ENCODE measurements around the gene GOLGA6L7.
"Not testable (repeated sequence)": the region's sequence is repeated elsewhere in the genome, so short reads cannot be mapped to it uniquely, and the experiment has no call there.

The GOLGA6L7 gene

GRCh38 chr15:28884151-28884940, 35.9 kb upstream of the GOLGA6L7 start:
- no peak for DNase-seq

DNA sequence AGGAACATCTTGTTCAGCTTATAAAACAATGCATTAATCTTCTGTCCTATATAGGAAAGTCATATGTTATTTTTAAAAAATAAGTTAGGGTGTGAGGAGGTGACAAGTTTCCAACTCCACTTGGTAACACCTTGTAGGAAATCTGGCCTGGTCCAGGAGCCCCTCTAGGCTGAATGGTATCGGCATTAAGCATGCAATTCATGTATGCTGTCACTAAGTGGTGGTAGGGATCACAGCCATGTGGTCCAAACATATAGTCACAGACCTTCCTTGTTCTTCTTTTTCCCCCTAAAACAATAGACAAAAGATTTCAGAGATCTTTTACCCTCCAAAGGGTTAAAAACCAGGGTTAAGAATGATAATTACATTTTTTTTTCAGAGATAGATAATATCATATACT, 33.2 kb upstream of the GOLGA6L7 start:
- DNase-seq: no peak

GRCh38 chr15:28881170-28881569, 32.7 kb upstream of the GOLGA6L7 start:
- no peak for DNase-seq

DNA sequence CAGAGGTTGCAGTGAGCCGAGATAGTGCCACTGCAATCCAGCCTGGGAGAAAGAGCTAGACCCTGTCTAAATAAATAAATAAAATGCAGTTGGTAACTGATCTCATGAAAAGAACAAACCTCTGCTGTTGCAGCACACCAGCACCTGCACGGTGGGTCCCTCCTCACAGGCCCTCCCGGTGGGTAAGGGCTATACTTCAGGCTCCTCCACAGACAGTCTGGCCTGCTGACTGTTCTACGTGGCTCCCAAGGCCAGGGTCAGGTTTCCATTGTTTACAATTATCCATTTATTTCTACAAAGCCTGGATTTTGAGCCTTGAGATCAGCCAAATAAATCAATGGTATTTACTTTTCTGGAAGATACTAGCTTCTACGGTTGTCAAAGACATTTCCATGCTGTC, 32.2 kb upstream of the GOLGA6L7 start:
- no peak for DNase-seq

DNA sequence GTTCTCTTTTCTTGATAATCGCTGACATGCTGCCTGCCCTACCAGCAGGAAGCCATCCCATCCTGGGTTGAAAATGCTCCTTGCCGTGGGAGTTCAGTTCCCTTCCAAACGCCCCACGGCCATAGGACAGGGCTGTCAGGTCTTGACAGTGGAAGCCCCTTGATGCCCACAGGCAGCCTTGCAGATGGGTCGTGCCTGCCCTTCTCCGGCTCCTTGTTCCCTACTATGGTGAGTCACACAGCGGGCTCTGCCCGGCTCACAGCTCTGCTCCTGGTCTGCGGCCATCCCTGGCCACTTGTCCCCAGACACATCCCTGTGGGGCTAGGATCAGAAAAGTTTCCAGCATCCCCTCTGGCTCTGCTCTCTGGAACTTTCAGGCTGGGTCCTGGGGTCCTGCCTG, 31.1 kb upstream of the GOLGA6L7 start:
- DNase-seq: no peak

- DNase-seq: no peak
Measured at GRCh38 chr15:28878209-28878608, 29.8 kb upstream of the GOLGA6L7 start.

- DNase-seq: no peak
Measured at GRCh38 chr15:28876845-28877185, 28.4 kb upstream of the GOLGA6L7 start.

DNA sequence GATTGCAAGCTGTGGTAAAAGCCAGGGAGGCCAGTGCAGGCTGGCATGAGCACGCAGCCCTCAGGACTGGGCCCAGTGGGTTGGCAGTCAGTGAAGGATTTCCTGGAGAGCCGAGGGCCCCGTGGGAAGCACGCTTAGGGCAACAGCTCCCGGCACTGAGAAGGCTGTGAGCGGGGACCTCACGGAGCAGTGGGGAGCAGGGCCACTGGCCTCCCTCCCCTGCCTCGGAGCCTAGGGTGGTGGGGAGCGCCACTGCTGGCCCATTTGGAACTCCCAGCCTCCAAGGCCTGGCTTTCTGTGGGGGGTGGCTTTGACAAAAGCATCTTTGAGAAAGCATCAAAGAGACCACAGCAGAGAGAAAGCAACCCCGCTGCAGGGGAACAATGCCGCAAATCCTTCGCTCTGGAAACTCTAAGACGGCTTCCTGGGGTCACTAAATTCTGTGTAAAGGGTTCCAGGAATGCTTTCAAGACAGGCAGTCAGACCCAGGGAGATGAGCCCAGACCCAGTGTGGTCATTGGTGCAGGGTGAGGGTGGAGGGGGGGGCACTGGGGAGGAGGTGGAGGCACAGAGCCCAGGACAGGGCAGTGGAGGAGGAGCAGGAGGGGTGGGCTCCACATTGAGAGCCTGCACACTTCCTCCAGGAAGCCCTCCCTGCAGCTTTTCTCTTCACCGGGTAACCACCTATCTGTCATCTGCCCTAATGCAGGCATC, 27.8 kb upstream of the GOLGA6L7 start:
- no peak for DNase-seq

GRCh38 chr15:28875461-28876000, 27.1 kb upstream of the GOLGA6L7 start:
- no peak for DNase-seq

DNA sequence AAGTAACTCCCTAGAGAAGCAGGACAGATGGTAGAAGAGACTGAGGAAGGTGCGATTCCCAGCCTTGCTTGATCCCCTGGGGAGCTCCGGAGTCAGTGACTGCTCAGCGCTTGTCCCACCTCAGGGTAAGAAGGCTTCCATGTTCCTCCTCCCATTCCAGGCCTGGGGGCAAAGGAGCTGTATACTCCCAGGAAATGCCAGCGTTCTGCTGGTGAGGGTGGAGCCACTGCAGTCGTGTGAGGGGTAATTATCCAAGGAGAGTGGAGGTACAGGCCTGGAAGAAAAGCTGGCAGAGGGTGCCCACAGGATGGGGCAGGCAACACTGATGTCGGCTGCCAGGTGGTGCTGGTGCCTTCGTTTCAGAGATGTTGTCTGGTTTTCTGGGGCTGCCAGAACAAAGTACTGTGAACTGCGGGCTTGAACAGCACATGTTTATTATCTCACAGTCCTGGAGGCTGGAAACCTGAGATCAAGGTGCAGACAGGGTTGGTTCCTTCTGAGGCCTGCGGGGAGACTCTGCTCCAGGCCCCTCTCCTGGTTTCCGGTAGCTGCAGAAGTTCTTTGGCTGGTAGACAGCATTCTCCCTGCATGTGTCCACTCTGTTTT, 25.2 kb upstream of the GOLGA6L7 start:
- no peak for DNase-seq

DNA sequence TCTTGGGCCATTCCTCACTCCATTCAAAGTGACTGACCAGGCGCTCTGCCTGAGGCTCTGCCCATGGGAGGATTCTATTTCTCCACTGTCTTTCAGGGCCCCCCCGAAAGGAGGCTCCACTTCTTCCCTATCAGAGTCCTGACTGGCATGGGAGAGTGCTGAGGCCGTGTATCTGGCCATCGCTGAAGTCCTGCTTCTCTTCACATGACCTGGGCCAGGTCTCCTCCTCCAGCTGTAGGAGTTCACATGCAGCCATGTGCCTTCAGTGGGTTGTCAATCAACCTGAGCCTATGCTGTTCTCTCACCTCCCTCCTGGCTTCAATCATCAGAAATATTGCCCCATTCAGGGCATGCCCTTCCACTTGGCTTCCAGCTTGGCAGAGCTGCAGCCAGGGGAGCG, 24.6 kb upstream of the GOLGA6L7 start:
- DNase-seq: no peak

DNA sequence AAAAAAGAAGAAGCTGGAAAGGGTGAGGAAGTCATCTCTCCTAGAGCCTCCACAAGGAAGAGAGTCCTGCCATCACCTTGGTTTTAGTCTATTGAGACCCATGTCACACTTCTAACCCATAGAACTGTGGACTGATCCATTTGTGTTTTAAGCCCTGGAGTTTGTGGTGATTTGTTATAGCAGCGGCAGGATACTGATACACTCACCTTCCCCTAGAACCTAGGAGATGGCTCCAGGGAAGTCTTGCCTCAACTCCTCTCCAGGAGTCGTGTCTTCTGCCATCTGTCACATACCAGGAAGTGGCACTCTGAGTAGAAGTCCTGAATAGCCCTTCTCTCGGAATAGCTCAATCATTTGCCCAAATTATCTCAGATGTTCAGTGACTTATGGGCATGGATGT, 22.7 kb upstream of the GOLGA6L7 start:
- no peak for DNase-seq

DNA sequence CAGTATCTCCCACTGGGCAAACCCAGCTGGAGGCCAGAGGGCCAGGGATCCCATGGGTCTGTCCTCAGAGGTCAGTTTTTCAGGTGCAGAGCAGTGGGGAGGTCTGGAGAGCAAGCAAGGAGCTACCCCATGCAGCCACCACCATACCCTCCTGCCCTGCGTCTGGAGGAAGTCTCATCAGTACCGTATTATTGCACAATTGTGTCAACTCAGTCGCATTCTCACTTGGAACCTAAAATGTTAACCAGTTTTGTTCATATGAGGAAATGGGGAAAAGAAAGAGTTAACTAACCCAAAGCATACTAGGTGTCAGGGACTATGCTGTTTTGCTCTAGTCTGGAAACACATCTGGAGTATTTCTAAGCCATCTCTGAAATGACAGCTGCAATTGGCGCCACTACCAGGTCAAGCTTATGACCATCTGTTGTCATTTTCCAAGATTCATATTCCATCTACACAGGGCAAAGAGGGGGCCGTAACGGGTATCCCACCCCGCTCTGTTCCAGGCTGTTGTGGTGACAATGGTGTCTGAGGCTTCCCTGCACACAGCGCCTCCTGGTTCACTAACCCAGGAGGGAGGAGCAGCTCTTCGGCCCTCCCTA, 20.4 kb upstream of the GOLGA6L7 start:
- no peak for DNase-seq

DNA sequence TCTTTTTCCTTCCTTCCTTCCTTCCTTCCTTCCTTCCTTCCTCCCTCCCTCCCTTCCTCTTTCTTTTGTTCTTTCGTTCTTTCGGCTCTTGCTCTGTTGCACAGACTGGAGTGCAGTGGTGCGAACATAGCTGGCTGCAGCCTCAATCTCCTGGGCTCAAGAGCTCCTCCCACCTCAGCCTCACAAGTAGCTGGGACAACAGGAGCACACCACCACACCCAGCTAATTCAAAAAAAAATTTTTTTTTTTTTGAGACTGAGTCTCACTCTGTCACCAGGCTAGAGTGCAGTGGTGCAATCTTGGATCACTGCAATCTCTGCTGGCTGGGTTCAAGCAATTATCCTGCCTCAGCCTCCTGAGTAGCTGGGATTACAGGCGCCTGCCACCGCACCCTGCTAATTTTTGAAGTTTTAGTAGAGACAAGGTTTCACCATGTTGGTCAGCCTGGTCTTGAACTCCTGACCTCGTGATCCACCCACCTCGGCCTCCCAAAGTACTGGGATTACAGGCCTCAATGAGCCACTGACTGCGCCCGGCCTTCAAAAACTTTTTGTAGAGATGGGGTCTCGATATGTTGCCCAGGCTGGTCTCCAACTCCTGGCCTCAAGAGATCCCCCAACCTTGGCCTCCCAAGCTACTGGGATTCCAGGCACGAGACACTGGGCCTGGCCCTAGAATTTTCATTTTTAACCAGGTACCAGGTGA, 13.3 kb upstream of the GOLGA6L7 start:
- not testable (repeated sequence) for DNase-seq

- no peak for DNase-seq
Measured at GRCh38 chr15:28861031-28861534, 12.6 kb upstream of the GOLGA6L7 start.

- not testable (repeated sequence) for DNase-seq
Measured at GRCh38 chr15:28854578-28854977, 6.1 kb upstream of the GOLGA6L7 start.

- not testable (repeated sequence) for DNase-seq
Measured at GRCh38 chr15:28853654-28854053, 5.2 kb upstream of the GOLGA6L7 start.

- DNase-seq: not testable (repeated sequence)
Measured at GRCh38 chr15:28849766-28850165, 1.3 kb upstream of the GOLGA6L7 start.

- DNase-seq: not testable (repeated sequence)
Measured at GRCh38 chr15:28849271-28849670, 827 bp upstream of the GOLGA6L7 start.

GRCh38 chr15:28847959-28848358, 485 bp downstream of the GOLGA6L7 start:
- DNase-seq: not testable (repeated sequence)

- not testable (repeated sequence) for DNase-seq
Measured at GRCh38 chr15:28847247-28847646, 1.2 kb downstream of the GOLGA6L7 start.

- DNase-seq: not testable (repeated sequence)
Measured at GRCh38 chr15:28844147-28844546, 4.3 kb downstream of the GOLGA6L7 start.

All from GOT3 (cell line).